SJSA1 (cell line): ENCODE measurements around the gene ZNF548. TPM values are rescaled to one million over a fixed set of nuclear protein-coding genes. Genes with fewer than 3 reads are reported as not detected.
A peak's percentile ranks its signal among the peaks of the same experiment; 100 is the strongest.
"Not testable (repeated sequence)": the region's sequence is repeated elsewhere in the genome, so short reads cannot be mapped to it uniquely, and the experiment has no call there.

ENCODE experiments used
- DNase-seq, 2 experiments: peaks; one replicate each; pipeline ENCODE4 v3.0.0-alpha.2; 2015 to 2020; ENCODE audit warnings: low spot score in 2 of 2, low read depth in 1 of 2
- H3K27ac ChIP-seq: fragments of 250-450 bp; sonication (Bioruptor Pico); 2 replicates; pipeline ENCODE4 v1.5.1; 2020; ENCODE audit warnings: mild to moderate bottlenecking, moderate library complexity
- H3K27me3 ChIP-seq: fragments of 250-450 bp; sonication (Bioruptor Pico); replicated peaks from 2 replicates; pipeline ENCODE4 v1.5.1; 2020; ENCODE audit warnings: mild to moderate bottlenecking, moderate library complexity
- H3K36me3 ChIP-seq: fragments of 250-450 bp; sonication (Bioruptor Pico); 2 replicates; pipeline ENCODE4 v1.5.1; 2020; ENCODE audit warnings: mild to moderate bottlenecking
- H3K4me1 ChIP-seq: fragments of 250-450 bp; sonication (Bioruptor Pico); replicated peaks from 2 replicates; pipeline ENCODE4 v1.6.1; 2021; ENCODE audit warnings: mild to moderate bottlenecking
- H3K4me3 ChIP-seq: fragments of 250-450 bp; sonication (Bioruptor Pico); 2 replicates; pipeline ENCODE4 v1.5.1; 2020; ENCODE audit warnings: mild to moderate bottlenecking
- H3K9me3 ChIP-seq: fragments of 250-450 bp; sonication (Bioruptor Pico); replicated peaks from 2 replicates; pipeline ENCODE4 v1.5.1; 2020; ENCODE audit warnings: mild to moderate bottlenecking
- total RNA-seq: library from RNA; depleted of rRNA; stranded (reverse); fragments of >200 nt; shearing (Covaris generic); gene quantifications from 2 replicates; pipeline ENCODE4 v1.2.3, GENCODE V29; 2014

Gene ZNF548
- total RNA-seq, 1 experiment from 2014 or later = 16.4 TPM

DNA sequence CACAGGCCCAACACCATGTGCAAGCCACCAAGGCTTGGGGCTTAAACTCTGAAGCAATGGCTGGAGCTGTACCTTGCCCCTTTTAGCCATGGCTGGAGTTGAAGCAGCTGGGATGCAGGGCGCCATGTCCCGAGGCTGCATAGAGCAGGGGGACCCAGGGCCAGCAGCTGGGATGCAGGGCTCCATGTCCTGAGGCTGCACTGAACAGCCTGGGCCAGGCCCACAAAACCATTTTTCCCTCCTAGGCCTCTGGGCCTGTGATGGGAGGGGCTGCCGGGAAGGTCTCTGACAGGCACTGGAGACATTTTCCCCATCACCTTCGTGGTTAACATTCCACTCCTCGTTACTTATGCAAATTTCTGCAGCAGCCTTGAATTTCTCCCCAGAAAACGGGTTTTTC lies 15.5 kb upstream of the ZNF548 start:
- no peak for DNase-seq
- Histone ChIP-seq H3K36me3 (peaks cover 66% of the 10 kb centered on the region), H3K4me1 (no peaks in the 10 kb centered on the region), H3K27ac (no peak overlapping the region), H3K27me3 (no peaks in the 10 kb centered on the region), H3K4me3 (no peak overlapping the region), H3K9me3 (peaks cover 26% of the 10 kb centered on the region)

DNA sequence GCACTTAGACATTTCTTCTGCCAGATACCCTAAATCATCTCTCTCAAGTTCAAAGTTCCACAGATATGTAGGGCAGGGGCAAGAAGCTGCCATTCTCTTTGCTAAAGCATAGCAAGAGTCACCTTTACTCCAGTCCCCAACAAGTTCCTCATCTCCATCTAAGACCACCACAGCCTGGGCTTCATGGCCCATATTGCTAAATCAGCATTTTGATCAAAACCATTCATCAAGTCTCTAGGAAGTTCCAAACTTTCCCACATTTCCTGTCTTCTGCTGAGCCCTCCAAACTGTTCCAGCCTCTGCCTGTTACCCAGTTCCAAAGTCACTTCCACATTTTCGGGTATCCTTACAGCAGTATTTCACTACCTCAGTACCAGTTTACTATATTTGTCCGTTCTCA lies 15.0 kb upstream of the ZNF548 start:
- DNase-seq, H3K4me1 ChIP-seq, H3K27ac ChIP-seq, H3K4me3 ChIP-seq, H3K27me3 ChIP-seq: not testable (repeated sequence)
- H3K36me3 ChIP-seq = peaks cover 66% of the 10 kb centered on the region
- H3K9me3 ChIP-seq = peaks cover 30% of the 10 kb centered on the region

DNA sequence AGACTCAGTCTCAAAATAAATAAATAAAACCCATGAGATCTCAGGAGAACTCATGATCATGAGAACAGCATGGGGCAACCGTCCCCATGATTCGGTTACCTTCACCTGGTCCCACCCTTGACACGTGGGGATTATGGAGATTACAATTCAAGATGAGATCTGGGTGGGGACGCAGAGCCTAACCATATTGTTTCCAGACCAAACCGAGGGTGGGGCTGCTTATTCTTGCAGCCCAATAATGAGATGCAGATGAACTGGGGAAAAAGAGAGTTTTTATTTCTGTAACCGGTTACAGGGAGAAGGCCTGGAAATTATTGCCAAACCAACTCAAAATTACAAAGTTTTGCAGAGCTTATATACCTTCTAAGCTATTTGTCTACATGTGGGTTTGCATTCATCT lies 13.5 kb upstream of the ZNF548 start:
- H3K27ac ChIP-seq = no peak overlapping the region
- H3K4me3 ChIP-seq = no peak overlapping the region
- no peaks in the 10 kb centered on the region for H3K4me1 ChIP-seq
- H3K36me3 ChIP-seq = peaks cover 66% of the 10 kb centered on the region
- DNase-seq = no peak
- H3K9me3 ChIP-seq = peaks cover 30% of the 10 kb centered on the region
- H3K27me3 ChIP-seq = no peaks in the 10 kb centered on the region

DNA sequence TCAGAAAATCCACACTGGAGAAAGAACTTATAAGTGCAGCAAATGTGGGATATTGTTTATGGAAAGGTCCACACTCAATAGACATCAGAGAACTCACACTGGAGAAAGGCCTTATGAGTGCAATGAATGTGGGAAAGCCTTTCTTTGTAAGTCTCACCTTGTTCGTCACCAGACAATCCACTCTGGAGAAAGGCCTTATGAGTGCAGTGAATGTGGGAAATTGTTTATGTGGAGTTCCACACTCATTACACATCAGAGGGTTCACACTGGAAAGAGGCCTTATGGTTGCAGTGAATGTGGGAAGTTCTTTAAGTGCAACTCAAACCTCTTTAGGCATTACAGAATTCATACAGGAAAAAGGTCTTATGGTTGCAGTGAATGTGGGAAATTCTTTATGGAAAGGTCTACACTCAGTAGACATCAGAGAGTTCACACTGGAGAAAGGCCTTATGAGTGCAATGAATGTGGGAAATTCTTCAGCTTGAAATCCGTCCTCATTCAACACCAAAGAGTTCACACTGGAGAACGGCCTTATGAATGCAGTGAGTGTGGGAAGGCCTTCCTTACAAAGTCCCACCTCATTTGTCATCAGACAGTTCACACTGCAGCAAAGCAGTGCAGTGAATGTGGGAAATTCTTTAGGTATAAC lies 12.0 kb upstream of the ZNF548 start:
- Histone ChIP-seq H3K36me3 (peaks cover 59% of the 10 kb centered on the region), H3K27me3 (no peaks in the 10 kb centered on the region), H3K4me3 (no peak overlapping the region), H3K27ac (no peak overlapping the region), H3K9me3 (peaks cover 30% of the 10 kb centered on the region), H3K4me1 (no peaks in the 10 kb centered on the region)
- DNase-seq = no peak

DNA sequence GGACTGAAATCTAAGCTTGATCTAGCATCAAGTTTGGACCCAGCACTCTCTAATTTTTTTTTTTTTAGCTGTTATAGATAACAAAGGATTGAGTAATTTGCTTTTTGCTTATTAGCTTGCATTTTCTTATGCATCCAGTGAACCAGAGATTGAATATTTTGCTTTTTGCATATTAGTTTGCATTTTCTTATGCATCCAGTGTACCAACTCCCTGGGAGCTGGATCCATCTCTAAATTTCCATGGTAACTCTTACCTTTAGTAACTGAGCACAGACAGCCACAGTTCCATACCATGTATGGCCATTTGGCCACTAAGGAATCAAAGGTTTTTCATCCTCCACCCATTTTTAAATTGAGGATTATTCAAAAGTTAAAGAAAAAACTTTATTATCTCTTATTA lies 8.7 kb upstream of the ZNF548 start:
- Histone ChIP-seq H3K27me3 (no peaks in the 10 kb centered on the region), H3K4me1 (no peaks in the 10 kb centered on the region), H3K36me3 (peaks cover 29% of the 10 kb centered on the region), H3K4me3 (no peak overlapping the region), H3K9me3 (peaks cover 22% of the 10 kb centered on the region), H3K27ac (no peak overlapping the region)
- no peak for DNase-seq

DNA sequence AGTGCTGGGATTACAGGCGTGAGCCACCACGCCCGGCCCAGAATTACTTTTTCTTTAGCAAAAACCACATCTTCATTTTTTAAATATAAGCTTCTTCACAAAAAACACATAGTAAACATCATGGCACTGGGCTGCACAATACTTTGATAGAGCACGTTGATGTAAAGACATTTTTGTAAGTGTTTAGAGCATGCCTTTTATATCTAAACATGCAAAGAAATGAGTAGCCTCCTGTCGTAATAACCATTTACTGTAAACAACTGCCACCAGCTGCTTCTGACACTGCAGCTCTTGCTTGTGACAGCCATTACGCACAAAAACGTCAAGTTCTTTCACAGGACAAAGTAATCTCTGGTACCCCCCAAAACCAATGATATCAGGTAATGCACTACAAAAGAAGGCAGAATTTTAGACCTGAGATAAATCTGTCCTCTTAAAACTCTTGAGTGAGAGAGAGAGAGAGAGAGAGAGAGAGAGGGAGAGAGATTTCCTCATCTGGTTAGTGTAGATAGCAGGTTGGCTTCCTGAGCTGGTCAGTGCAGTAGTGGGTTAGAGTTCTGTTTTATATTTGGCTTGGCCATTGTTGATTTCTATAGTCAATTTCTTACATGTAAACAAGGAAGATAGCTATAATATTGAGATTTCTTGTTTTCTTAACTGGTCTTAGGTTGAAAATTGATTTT lies 6.7 kb upstream of the ZNF548 start:
- peaks cover 12% of the 10 kb centered on the region for H3K36me3 ChIP-seq
- H3K9me3 ChIP-seq = peaks cover 12% of the 10 kb centered on the region
- H3K27ac ChIP-seq = no peak overlapping the region
- no peaks in the 10 kb centered on the region for H3K27me3 ChIP-seq
- no peak overlapping the region for H3K4me3 ChIP-seq
- no peak for DNase-seq
- H3K4me1 ChIP-seq = no peaks in the 10 kb centered on the region

DNA sequence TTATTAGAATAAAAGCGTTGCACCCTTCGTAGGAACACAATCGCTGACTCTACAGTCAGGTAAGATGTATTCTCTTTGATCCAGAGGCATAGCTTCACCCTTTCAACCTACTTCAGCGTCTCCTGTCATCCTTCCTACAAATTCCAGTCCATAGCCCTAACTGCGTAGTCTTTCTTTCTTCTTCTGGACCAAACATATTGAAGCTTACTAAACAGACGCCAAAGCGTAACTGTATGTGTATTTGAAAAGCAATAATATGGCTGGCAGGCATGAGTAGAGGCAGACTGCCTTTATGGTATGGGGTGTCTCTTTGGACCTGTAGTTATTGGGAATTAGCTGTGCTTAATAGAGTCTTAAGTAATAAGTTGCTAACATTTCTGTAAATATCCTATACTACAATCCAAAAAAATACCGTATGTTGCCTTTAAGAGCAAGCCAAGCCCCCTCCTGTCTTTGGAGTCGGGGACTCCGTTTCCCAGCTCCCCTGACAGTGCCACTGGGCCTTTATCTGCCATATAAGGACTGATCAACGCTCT lies 392 bp upstream of the ZNF548 start:
- H3K27ac ChIP-seq = peak overlapping the region; percentile 40
- H3K4me1 ChIP-seq = peaks cover 3% of the 10 kb centered on the region; the same call in 1 of the 2 replicates
- H3K27me3 ChIP-seq = no peaks in the 10 kb centered on the region
- H3K4me3 ChIP-seq = peak overlapping the region; percentile 59
- no peak for DNase-seq
- peaks cover 30% of the 10 kb centered on the region for H3K36me3 ChIP-seq
- no peaks in the 10 kb centered on the region; the same call in none of the 2 replicates for H3K9me3 ChIP-seq

DNA sequence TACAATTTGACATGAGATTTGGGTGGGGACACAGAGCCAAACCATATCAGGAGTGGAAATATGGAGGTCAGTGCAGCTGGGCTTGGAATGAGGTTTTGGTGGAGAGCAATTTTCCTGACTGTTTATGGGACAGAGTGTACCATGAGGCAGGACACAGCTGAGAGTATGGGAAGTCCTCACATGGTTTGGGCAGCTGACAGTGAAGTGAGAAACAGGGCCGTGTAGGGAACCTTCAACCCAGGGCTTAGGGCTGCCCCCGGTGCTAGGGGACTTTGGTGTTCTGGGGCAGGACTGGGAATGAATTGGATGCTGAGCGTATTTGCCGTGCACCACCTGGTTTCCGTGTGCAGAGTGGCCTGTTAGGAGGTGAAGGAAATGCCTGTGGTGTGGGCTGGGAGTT lies 6.1 kb downstream of the ZNF548 start:
- Histone ChIP-seq H3K36me3 (peaks cover 79% of the 10 kb centered on the region), H3K27me3 (no peaks in the 10 kb centered on the region), H3K27ac (no peak overlapping the region), H3K9me3 (peaks cover 22% of the 10 kb centered on the region), H3K4me3 (no peak overlapping the region), H3K4me1 (no peaks in the 10 kb centered on the region; the same call in 1 of the 2 replicates)
- DNase-seq = no peak

DNA sequence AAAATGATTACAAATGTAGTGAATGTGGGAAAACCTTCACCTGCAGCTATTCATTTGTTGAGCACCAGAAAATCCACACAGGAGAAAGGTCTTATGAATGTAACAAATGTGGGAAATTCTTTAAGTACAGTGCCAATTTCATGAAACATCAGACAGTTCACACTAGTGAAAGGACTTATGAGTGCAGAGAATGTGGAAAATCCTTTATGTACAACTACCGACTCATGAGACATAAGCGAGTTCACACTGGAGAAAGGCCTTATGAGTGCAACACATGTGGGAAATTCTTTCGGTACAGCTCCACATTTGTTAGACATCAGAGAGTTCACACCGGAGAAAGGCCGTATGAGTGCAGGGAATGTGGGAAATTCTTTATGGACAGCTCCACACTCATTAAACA lies 9.2 kb downstream of the ZNF548 start:
- H3K4me3 ChIP-seq = no peak overlapping the region
- no peaks in the 10 kb centered on the region for H3K27me3 ChIP-seq
- peaks cover 55% of the 10 kb centered on the region for H3K36me3 ChIP-seq
- H3K27ac ChIP-seq = no peak overlapping the region
- no peaks in the 10 kb centered on the region for H3K4me1 ChIP-seq
- no peak for DNase-seq
- H3K9me3 ChIP-seq = peaks cover 22% of the 10 kb centered on the region

DNA sequence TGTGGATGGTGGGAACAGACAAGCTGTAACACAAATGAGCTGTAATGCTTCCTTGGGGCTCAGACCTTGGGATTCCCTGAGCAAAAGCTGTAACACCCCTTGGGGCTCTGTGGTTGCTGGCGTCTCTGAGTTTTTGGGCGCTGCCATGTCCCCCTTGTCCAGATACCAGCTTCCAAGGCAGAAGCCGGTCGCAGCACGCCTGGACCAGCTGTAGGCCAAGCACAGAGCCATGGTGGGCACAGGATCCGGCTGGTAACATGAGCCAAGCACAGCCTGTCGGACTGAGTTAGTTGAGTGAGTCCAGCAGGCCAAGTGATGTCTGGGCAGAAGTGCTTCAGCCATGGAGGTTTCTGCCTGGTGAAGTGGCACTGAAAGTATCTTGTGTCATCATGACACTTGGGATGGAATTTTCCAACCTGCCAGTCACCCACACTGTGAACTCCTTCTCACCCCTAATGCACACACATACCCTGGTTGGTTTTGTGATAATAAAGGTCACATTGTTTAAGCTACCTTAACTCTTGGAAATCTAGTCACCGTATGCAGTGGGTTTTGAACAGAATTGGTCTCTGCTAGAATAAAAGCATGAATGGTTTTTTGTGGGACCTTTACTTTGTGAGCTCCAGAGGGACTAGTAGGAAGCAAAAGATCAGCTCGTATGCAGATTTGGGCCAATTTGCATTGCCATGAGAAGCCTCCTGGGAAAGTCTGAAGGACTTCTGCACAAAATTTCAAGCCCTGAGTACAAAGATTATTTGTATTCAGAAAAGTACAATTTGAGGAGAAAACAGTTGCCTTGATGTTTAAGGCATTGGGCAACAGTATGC lies 14.3 kb downstream of the ZNF548 start:
- Histone ChIP-seq H3K4me1 (no peaks in the 10 kb centered on the region), H3K9me3 (peaks cover 8% of the 10 kb centered on the region), H3K4me3 (no peak overlapping the region), H3K36me3 (peaks cover 13% of the 10 kb centered on the region), H3K27ac (no peak overlapping the region), H3K27me3 (no peaks in the 10 kb centered on the region)
- no peak for DNase-seq

DNA sequence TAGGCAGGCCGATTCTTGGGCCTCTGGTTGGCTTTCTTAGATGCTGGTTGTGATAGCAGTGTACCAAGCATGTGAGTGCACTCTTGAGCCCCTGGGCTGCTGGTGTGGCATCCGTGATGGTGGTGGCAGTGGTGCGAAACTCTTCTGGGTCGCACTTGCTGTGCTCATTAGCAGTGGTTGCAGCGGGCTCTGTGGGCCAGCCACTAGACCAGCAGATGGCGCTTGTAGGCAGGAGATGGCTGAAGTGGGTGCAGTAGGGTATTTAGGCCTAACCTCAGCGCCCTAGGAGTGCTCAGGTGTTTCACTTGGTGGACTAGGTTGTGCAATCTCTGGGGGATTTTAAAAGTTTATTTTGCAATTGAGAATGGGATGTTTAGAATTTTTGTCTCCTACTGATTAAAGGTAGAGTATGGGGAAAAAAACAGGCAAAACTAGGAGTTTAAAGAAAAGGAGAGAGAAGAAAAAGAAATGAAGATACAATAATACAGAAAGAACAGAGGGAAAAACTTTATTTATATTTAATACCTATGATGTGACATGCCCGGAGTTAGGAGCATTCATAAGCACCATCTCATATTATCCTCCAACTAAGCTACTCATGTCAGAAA lies 17.0 kb downstream of the ZNF548 start:
- peak; percentile 20 to 50 for DNase-seq
- Histone ChIP-seq H3K4me1 (peaks cover 5% of the 10 kb centered on the region), H3K36me3 (peaks cover 4% of the 10 kb centered on the region; the same call in 1 of the 2 replicates), H3K4me3 (no peak overlapping the region), H3K9me3 (no peaks in the 10 kb centered on the region), H3K27ac (no peak overlapping the region), H3K27me3 (no peaks in the 10 kb centered on the region)

DNA sequence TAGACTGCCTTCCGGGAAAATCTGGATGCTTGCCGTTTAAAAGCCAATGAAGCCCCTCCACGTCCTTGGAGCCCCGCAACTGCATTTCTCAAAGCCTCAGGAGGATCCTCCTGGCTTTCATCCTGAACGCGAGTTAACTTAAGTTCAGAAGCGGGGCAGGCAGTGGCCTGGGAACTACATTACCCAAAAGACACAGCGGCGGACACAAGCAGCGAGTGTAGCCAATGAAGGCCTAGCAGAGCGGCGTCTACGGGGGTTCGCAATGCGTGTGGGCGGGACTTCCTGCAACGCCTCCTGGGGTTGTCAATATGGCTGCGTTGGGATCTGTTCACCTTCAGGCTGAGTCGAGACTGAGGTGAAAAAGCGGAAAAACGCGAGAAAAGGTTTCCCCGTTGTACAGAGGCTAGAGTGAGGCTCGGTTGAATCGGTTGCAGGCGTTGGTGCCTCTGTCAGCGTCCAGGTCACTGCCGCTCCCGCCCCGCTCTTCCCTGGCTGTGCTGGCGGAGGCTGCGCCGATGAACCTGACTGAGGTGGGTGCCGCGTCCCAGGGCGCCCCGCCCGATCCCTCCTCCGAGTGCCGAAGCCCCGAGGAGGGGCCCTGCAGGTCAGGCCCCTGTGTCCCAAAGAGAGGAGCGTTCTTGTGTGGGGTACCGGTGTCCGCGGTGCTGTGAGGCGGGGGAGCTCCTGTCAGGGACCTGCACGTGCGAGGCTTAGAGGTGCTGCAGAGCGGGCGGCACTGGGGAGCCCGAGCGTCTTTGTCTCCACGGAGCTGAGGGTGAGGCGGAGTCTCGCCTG lies 21.4 kb downstream of the ZNF548 start, which contains the start of gene ZNF17:
TSS of gene ZNF17 (plus strand) at position 285 of the 795 bp plus-strand sequence. CDS start 2,455 bp downstream, outside the sequence.
- Histone ChIP-seq H3K27ac (no peak within 1 kb of the TSS), H3K9me3 (no peaks in the 10 kb centered on the region), H3K36me3 (peaks cover 20% of the 10 kb centered on the region), H3K27me3 (no peaks in the 10 kb centered on the region), H3K4me1 (peaks cover 10% of the 10 kb centered on the region), H3K4me3 (peak within 1 kb of the TSS; percentile 75)
- peak; percentile 76 to 91 for DNase-seq

DNA sequence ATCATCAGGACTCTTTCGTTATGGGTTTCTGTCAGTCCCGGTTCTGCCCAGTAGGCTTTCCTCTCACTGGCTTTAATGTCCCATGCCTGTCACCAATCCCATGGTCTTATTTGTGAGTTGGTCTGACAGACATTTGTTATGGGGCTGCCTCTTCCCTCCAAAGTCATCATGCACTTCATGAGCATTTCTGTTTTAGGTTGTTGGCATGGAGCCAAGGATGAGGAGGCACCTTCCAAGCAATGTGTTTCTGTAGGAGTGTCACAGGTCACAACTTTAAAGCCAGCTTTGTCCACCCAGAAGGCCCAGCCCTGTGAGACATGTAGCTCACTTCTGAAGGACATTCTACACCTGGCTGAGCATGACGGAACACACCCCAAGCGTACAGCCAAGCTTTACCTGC lies 29.8 kb downstream of the ZNF548 start:
- Histone ChIP-seq H3K9me3 (peaks cover 30% of the 10 kb centered on the region), H3K27ac (no peak overlapping the region), H3K36me3 (peaks cover 67% of the 10 kb centered on the region), H3K4me1 (no peaks in the 10 kb centered on the region), H3K27me3 (no peaks in the 10 kb centered on the region), H3K4me3 (no peak overlapping the region)
- no peak for DNase-seq
